LNCaP clone FGC (cell line): ENCODE results near the gene APOLD1.

Experiments used
- DNase-seq: peaks from one replicate; pipeline ENCODE4 v3.0.0-alpha.2; 2011; ENCODE audit warnings: low read depth
- H3K4me3 ChIP-seq: 2 replicates; pipeline ENCODE4 v1.5.1; 2011; ENCODE audit warnings: mild to moderate bottlenecking, low read depth, low read length, control low read depth
- CTCF ChIP-seq: IDR thresholded peaks from 2 replicates; pipeline ENCODE4 v1.5.1; 2012; ENCODE audit warnings: mild to moderate bottlenecking; ENCODE audit not compliant: control insufficient read depth, insufficient read depth; ENCODE audit errors: extremely low read depth

Gene APOLD1

GRCh38 chr12:12807970-12808702, 22.7 kb downstream of the APOLD1 start:
- TF ChIP-seq CTCF = no peak
- H3K4me3 ChIP-seq = no peak overlapping the region
- no peak for DNase-seq

GRCh38 chr12:12810553-12811021, 25.1 kb downstream of the APOLD1 start:
- H3K4me3 ChIP-seq = no peak overlapping the region
- no peak for TF ChIP-seq CTCF
- DNase-seq = no peak

- DNase-seq = no peak
- no peak for TF ChIP-seq CTCF
- H3K4me3 ChIP-seq = no peak overlapping the region
These were observed 25.9 kb downstream of the APOLD1 start for GRCh38 chr12:12811343-12811742.

GRCh38 chr12:12812174-12812573, 26.7 kb downstream of the APOLD1 start:
- H3K4me3 ChIP-seq = no peak overlapping the region
- no peak for DNase-seq
- no peak for TF ChIP-seq CTCF

- no peak overlapping the region for H3K4me3 ChIP-seq
- TF ChIP-seq CTCF = no peak
- DNase-seq = no peak
These were observed 27.2 kb downstream of the APOLD1 start for GRCh38 chr12:12812618-12813119.

GRCh38 chr12:12813120-12814101, 28.0 kb downstream of the APOLD1 start, which contains the start of gene DDX47:
Gene DDX47, plus strand, starts transcription at chr12:12813346. Its CDS starts 22 bp downstream, at chr12:12813368.
- DNase-seq = peak; percentile 61
- peak within 1 kb of the TSS; percentile 73 for H3K4me3 ChIP-seq
- peak; percentile 97 for TF ChIP-seq CTCF
